Ureter (tissue), 1 donor: ENCODE results near the gene PPL. TPM values are rescaled to one million over a fixed set of nuclear protein-coding genes. Genes with fewer than 3 reads are reported as not detected.

Experiments
- DNase-seq: peaks from one replicate; pipeline ENCODE4 v3.0.0-alpha.2; 2020; ENCODE audit warnings: low spot score
- total RNA-seq: library from RNA; stranded (reverse); gene quantifications from one replicate; pipeline ENCODE4 v1.2.4, GENCODE V29; 2023
- donor health status: DM: yes; HTN: yes; CAD: no.

Gene PPL
- total RNA-seq, 1 donor from 2014 or later: 108 TPM

GRCh38 chr16:4886151-4886550, 50.8 kb downstream of the PPL start:
- DNase-seq: no peak

DNA sequence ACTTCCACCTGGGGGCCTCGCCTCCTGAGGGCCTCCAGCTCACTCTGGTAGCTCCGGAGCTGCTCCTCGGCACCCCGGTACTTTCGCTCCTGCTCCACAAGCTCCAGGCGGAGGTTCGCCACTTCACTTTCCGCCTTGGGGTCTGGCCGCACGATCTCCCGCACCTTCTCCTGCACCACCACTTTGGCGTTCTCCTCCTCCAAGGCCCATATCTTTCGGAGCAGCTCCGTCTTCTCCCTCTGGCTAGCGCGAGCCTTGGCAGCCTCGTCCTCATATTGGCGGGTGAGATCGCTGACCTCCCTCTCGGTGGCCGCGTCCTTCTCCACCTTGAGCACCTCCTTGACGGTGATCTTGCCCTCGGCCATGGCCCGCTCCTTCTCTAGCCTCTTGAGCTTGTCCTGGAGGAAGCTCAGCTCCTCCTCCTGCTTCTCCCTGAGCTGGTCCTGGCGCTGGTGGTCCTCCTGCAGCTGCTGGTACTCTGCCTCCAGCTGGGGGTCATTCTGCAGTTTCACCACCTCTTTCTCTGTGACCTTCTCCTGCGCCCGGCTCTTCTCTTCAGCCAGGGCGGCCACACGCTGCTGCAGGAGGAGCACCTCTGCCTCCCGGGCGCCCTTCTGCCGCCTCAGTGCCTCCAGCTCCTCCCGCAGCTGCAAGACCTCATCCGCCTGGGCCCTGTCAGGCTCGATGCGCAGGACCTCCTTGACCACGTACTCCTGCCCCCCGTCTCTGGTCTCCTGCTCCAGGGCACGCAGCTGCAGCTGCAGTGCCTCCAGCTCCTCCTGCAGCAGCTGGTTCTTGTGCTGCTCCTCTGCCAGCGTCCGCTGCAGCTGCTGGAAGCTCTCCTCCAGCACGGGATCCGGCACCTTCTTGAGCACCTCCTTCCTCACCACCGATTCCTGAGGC, 51.7 kb downstream of the PPL start:
- no peak for DNase-seq

DNA sequence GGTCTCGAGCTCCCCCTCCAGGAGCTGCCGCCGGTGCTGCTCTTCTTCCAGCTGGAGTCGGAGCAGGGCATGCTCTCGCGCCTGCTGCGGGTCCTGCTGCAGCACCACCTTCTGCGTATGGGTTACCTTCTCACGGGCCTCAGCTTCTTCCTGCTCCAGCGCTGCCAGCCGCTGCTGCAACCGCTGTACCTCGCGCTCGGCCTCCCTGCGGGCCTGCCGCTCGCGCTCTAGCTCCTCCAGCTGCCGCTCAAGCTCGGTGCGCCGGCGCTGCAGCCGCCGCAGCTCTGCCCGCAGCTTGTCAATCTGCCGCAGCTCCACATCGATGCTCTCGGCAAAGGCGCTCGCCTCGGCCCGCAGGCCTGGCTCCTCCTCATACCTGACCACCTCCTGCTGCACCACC, 52.7 kb downstream of the PPL start:
- DNase-seq: no peak

- DNase-seq: no peak
Observed at GRCh38 chr16:4883501-4883900, 53.4 kb downstream of the PPL start.

GRCh38 chr16:4882633-4883285, 54.2 kb downstream of the PPL start:
- DNase-seq: no peak

DNA sequence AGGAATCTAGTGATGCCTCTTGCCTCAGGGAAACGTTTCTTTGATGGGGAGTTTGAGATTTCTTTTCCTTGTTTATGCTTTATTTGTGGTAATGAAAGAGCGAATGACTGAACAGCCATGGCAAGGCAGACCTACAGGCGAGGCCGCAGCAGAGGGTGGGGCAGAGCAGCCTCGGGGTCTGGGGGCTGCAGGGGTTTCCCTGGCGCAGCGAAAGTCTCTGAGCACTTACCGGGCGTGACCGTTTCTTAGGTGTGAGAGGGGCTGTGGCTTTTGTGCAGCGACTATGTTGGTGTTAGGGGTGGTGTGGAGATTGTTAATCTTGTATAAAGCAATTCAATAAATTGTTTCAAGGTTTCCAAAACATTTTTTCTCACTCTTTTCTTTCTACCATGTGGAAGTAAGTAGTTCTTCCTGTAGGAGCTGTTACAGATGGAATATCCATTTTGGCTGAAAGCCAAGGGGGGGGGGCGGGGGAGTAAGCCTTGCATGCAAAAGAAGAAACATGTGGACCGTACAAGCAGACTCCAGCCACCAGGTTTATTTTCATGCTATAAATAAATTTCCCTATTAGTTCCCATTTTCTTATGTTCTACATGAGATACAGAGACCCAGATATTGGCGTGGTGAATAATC, 54.8 kb downstream of the PPL start:
- DNase-seq: no peak

DNA sequence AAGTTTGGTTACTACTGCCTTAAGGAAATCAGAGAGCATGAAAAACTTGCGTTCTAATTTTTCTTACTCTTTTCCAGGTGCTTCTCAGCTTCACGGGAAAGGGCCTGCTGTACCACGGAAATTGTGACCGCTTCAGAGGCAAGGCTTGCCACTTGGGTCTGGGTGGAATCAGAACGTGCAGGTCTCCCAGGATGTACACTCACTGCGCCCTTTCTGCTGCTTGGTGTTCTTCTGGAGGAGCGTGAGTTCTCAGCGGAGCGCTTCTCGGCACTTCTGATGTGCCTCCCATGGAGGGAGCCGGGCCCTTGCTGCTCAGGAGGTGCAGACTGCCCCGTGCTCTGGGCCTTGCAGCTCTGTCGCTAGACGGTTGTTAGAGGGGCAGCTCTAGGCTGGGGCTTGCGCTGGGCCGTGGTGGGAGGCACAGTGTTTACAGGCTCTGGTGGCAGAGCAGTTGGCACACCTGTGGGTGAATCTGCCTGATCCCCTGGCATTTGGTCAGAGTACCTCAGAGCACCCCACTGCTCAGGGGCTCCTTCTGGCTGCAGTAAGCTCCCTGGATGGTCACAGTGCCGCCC, 56.9 kb downstream of the PPL start:
- no peak for DNase-seq

GRCh38 chr16:4879049-4879448, 57.9 kb downstream of the PPL start:
- no peak for DNase-seq

- no peak for DNase-seq
Observed at GRCh38 chr16:4877380-4877685, 59.6 kb downstream of the PPL start.

DNA sequence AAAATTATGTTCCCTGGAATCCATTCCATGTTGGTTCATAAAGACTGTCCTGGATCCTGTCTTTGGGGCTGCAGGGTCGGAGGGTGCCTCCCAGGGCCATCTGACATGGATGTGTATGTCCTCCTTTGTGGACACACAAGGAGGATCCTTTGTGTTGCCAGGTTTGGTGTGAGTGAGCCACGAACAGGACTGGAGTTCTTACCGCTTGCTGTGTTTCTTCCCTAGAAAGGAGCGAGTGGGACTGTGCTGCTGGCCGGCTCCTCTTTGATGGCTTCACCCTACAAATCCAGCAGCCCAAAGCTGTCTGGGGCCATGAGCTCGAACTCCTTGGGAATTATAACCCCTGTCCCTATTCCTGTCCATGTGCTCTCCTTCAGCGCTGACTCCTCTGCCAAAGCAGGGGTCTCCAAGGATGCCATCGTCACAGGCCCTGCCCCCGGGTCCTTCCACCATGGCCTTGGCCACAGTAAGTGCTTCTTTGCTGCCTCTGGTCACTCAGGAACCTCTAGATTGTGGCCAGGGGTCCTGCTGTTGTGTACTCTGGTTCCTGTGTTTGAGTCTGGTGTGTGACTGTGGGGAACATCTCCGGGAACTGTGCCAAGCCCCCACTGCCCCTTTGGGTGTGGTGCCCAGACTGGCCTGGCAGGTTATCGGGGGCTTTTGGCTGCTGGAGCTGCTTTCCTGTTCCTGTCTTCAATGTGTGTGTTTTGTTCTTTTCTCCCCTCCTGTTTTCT, 60.1 kb downstream of the PPL start:
- no peak for DNase-seq

DNA sequence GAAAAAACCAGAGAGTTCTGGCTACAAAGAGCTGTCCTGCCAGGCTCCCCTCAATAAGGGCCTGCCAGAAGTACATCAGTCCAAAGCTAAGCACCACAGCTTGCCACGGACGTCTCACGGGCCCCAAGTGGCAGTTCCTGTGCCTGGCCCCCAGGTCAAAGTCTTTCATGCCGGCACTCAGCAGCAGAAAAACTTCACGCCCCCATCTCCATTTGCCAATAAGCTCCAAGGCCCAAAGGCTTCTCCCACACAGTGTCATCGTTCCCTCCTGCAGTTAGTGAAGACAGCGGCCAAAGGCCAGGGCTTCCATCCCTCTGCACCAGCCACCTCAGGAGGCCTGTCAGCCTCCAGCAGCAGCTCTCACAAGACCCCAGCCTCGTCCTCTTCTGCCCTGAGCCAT, 62.3 kb downstream of the PPL start:
- DNase-seq: no peak

- DNase-seq: no peak
Observed at GRCh38 chr16:4873091-4873490, 63.9 kb downstream of the PPL start.

- DNase-seq: no peak
Observed at GRCh38 chr16:4871071-4871470, 65.9 kb downstream of the PPL start.

- no peak for DNase-seq
Observed at GRCh38 chr16:4870138-4870671, 66.7 kb downstream of the PPL start.

DNA sequence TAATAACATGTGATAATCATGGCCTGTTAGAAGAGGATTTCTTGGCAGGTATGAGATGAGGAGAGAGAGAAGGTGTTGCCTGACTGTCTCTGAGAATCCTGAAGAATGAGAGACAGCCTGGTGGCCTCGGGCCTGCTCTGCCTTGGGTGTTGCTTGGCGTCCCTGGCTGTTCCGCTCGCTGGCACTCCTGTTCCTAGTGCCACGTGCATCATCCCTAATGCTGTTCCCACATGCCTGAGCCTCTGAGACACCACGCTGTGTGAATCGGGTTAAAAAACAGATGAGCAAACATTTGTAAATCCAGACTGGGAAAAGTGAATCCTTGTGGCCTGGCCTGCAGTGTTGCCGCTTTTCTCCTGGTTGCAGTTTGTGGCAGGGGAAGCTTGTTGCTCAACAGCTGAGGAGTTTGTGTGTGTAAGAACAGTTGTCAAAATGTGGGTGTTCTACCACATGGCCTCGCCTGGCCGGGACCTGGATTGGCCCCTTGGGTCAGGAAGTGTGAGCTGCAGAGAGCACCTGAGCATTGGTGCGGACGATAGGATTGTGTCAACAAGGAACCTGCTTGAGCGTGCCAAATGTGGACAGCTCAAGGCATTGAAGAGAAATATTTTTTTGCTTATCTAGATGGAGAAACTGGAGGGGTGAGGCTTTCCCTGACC, 67.7 kb downstream of the PPL start:
- no peak for DNase-seq

DNA sequence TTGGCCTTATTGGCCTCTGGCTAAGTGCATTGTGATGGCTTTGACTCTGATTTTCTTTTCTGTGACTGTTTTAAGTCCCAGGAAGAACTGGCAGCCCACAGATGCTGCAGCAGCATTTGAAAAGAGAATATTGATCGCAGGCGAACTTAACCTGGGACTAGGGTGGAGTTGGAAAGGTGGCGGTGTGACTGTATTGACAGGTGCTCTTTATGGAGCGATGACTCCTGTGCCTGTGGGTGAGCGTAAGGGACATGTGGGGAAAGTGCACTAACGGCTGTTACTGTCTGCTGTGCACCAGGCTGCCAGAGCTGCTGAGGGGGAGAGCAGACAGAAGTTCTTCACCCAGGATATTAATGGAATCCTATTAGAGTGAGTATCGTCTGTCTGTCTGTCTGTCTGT, 68.4 kb downstream of the PPL start:
- DNase-seq: no peak

- DNase-seq: no peak
Observed at GRCh38 chr16:4868026-4868425, 68.9 kb downstream of the PPL start.

DNA sequence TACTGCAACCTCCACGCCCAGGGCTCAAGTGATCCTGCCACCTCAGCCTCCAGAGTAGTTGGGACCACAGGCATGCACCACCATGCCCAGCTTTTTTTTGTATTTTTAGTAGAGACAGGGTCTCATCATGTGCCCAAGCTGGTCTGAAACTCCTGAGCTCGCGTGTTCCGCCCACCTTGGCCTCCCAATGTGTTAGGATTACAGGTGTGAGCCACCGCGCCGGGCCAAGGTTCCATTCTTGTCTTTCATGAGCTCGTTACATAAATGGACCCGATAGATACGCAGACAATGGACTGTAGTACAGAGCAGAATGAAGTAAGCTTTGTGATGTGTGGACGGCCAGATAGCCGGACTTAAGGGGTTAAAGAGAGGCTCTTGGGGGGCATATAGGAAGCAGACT, 70.4 kb downstream of the PPL start:
- no peak for DNase-seq

GRCh38 chr16:4865231-4865860, 71.6 kb downstream of the PPL start:
- DNase-seq: no peak

DNA sequence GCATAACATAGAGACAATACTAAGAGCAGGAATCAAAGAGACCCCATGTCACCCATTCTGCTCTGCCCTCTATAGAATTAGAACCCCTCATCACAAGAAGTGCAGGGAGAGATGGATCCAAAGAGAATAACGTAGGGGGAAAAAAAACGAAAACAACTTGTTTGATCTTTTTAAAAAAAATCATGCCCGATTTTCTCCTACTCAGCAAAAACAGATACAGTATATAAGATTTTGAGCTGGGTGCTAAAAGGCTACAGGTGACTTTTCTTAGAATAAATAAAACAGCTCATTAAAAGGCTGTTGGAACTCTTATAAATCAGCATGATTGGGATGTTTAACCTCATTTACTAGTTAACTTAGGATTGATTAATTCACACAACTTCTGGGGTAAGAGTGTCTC, 72.2 kb downstream of the PPL start:
- DNase-seq: no peak

DNA sequence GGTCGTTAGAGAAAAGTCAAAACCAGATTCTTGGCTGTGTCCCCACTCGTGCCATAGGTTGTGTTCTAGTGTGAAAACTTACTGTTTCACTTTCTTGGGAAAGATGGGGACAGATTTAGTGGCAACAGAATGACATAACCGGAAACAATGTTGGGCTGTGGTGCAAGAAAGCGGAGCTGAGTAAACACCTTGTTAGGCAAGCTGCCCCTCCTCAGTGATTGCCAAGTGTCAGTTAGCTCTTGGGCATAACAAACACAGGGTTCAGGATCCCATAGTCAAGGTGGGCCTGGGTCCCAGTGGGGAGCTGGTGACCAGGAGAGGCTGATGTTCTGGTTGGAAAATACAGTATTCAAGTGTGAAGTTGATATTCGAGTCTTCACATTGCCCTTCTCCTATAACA, 74.3 kb downstream of the PPL start:
- DNase-seq: no peak
